Left ventricle myocardium superior (tissue), 1 donor: ENCODE results near the gene MSRB3. TPM values are rescaled to one million over a fixed set of nuclear protein-coding genes. Genes with fewer than 3 reads are reported as not detected.
A peak's percentile ranks its signal among the peaks of the same experiment; 100 is the strongest.

ENCODE experiments used
- ATAC-seq: fragments of 200-7000 bp; cut with Tn5 transposase; one replicate; pipeline ENCODE4 v1.9.1; 2020; ENCODE audit warnings: mild to moderate bottlenecking, moderate library complexity
- DNase-seq: peaks from one replicate; pipeline ENCODE4 v3.0.0-alpha.2; 2020
- intact Hi-C: fragments of 100-400 bp; cut with micrococcal nuclease; formaldehyde crosslinking; loops from one replicate; pipeline ENCODE4 v1.11.0; 2022
- total RNA-seq: library from RNA; stranded (reverse); fragmentation: NEBNext Ultra II Directional; extraction: Animal tissue kit (Norgen Biotek cat#: 25700); gene quantifications from one replicate; pipeline ENCODE4 v1.2.1, GENCODE V29; 2021
- donor health status: DM: no; HTN: yes; CAD: no; lungs with severe emphysema.

MSRB3 gene
- total RNA-seq, 1 donor from 2014 or later = 150 TPM

DNA sequence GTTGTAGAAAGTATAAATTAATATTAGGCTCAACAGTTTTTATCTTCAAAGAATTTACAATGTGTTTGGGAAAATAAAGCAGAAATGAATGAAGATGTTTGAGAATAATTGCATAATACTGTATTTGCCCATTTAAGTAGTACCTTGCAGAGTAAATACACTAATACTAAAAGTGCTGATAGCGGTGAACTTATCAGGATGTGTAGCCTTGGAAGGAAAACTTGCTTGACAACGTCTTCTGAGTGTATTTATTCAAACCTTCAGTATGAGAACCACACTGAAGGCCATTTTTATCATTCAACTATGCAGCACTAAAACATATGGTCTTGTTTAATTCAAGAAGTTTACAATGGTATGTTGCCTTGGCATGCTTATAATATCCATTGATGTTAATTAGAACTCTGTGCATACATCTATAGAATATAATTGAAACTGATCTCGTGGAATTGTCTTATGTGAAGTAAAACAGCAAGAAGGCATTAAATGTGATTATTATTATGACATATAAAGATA lies 41.3 kb downstream of the MSRB3 start:
- intact Hi-C loops = no loop called here
- ATAC-seq = no peak
- no peak for DNase-seq

DNA sequence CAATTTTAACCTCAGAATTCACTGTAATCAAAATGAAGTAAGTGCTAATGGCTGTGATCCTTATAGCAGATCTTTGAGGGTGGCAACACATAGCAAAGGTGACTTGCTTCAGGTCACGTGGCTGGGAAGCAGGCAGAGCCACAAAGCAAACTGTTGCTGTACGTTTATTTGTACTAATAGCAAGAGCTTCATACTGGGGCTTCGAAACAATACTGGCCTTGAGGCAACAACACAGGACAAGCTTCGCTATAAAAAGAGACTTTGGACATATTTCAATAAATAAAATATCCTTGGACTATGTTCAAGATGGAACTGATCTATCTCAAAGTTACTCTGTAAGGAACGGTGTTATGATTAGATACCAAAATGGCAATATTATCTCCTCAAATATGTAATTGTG lies 44.6 kb downstream of the MSRB3 start:
- ATAC-seq (no peak), DNase-seq (no peak)
- intact Hi-C loops = no loop called here

DNA sequence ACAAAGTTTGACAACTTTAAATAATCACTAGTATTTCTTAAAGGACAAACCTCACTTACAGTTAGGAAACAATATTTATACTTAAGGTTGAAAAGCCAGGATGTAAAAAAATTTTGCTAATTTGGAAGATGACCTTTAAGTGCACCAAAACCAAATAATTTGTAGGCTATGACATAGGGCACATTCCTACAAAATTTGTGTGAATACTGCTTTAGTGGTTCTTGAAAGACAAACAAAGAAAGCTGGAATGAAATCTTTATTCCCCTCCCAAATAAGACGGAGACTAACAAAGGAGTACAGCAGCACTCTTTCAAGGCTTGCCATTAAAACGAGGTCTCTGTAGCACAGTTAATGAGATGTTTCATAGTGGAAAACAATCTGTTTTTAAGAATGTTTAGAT lies 45.6 kb downstream of the MSRB3 start:
- no peak for ATAC-seq
- intact Hi-C loops = no loop called here

DNA sequence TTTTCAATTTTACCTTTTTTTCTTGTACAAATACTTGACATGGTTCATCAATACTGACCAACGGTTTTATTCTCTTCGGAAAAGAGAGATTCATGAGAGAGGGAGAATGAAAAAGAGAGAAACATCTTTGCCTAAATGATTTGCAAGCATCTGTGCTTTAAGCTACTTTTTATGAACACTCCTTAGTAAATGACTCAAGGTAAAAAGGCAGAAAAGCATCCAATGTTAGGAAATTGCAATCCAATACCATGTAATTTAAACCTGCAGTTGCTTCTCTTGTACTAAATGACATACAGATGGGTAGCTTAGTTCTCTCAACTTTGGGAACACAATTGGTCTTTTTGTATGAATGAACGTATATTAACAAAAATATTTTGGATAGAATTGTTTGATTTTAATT lies 46.1 kb downstream of the MSRB3 start:
- ATAC-seq = no peak
- intact Hi-C loops = no loop called here
- no peak for DNase-seq

More for the DNA sequence above, 45.6 kb downstream of the MSRB3 start:
- no peak for DNase-seq

DNA sequence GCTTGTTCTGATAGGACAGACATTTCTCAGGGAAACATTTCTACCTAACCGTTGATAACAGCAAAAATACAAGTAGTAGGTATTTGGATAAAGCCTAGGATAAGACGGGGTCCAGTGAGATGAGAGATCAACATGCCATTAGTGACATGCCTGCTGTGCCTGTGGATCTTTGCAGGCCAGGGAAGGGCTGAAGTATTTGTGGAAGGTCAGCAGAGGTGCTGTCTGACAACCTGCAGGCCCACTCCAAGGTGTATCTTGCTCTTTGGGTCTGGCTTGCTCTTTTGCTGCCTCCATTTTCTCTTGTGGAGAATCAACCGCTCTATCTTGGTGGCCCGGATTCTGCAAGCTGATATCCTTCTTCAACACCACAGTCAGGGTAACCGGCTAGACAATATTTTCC lies 46.7 kb downstream of the MSRB3 start:
- DNase-seq (no peak), ATAC-seq (peak; percentile 58)
- intact Hi-C loops = no loop called here

DNA sequence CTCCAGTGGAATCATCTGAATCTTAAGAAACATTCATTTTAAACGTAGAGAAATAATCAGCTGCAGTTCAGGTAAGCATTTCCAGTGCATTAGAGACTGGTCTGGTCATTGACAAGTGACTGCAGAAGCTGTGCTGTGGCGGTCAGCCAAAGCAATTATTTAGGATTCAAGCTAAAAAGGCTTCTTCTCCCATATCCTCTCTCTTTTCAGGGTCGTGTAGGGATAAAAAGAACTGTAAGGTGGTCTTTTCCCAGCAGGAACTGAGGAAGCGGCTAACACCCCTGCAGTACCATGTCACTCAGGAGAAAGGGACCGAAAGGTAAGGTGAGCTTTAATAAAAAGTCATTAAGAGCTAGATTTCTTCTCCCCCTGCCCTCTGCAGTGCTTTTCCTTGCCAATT lies 48.1 kb downstream of the MSRB3 start:
- ATAC-seq (no peak), DNase-seq (no peak)
- intact Hi-C loops = no loop called here

DNA sequence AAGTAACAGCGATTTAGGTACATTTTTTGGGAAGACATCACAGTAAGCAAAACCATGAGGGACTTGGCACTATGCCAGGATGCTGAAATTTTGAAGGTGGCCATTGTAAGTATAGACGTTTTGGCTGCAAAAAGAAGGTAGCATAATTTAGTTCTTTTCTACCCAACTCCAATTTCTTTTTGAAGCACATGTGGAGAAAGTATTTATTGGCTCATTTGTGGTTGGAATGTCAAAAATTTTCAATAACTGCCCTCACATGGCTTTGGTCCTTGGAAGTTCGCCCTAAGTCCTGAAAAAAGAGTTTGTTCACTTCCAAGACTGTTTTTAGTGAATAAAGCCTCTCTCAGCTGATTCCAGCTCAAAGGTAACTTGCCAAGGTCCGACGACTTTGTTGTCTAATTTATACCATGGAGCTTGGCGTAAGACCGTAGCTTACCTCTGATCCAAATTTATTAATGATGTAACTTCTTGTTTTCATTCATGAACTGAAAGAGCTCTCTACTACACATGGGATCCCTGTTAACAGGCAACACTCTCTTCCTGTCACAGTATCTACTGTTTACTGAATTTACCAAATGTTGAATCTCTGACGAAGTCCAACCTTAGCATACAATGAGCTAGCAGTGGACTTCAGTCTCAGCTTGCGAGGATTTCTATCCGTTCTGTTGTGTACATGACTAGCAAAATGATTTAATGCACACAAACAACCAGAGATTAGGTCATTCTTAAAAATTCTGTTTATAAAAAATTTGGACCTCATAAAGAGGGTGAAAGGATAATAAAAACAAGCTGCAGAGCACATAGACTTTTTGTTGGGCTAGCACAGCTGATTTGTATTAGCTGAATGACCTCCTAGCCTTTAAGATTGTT lies 49.0 kb downstream of the MSRB3 start:
- DNase-seq = no peak
- intact Hi-C loops = no loop called here
- ATAC-seq = peak; percentile 75

DNA sequence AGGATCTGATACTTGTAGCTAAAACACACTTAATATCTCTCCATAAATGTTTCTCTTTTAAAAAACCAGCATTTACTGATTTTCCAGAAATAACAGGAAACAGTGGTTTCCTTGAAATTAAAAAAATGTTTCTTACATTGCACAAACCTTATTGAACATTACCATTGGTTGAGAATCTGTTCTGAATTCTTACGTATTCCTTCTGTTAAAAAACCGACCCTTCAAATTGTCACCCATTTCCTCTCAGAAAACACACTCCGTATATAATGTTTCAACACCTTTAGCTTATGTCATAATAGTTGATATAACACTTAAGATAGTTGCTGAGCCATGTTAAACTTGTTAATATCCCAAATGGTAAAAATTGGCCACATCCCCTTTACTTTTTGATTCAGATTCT lies 51.2 kb downstream of the MSRB3 start:
- intact Hi-C loops = no loop called here
- DNase-seq (no peak), ATAC-seq (no peak)

DNA sequence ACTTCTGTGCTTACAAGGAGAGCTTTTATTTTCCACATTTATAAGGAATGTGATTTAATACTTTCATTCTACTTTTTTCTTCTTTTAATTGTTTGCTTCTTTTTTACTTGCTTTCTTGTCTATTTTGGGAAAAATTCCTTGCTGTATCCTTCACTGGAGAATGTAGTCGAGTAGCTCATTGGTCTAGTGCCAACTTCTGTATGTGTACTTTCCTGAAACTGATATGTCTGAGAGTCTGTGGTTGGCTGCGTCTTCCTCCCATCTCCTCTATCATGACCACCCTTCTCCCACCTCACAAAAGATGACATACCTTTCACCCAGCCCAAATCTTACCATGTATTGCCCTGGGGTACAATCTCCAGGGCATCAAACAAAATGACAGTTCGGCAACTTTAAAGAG lies 51.8 kb downstream of the MSRB3 start:
- intact Hi-C loops = no loop called here
- ATAC-seq (no peak), DNase-seq (no peak)

DNA sequence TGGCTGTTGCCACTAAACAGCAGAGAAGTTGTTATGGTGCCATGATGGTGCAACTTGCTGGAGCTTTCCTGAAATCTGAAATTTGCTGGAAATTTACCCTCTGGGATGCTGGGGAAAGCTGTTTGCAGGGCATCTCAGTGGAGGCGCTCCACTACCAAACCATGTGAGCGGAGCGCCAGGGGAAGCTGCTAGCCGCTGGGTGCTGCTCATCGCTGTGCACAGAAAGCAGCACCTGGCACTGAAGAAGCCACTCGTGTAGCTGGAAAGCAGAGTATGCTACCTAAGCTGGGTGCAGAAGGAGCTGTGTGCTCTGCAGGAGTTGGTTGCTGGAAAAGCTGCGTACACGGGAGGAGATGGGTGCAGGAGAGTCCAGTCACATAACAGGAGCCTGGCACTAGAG lies 53.0 kb downstream of the MSRB3 start:
- ATAC-seq (no peak), DNase-seq (no peak)
- intact Hi-C loops = no loop called here

DNA sequence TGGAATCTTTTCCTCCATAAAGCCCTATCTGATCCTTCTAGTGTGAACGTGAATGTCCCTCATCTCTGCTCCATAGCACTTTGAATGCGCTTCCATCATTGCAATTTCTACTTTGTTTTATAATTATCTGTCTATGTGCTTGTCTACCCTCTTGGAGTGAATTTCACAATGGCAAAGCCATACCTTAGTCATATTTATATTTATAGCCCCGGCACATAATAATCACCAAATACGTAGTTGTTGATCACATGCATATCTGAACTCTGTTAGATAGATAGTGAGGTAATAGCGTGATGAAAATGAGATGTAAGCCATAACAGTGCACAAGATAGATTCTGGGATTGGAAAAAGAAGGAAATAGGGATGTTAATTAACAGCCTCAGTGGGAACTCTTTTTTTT lies 55.2 kb downstream of the MSRB3 start:
- intact Hi-C loops = no loop called here
- DNase-seq (no peak), ATAC-seq (no peak)

DNA sequence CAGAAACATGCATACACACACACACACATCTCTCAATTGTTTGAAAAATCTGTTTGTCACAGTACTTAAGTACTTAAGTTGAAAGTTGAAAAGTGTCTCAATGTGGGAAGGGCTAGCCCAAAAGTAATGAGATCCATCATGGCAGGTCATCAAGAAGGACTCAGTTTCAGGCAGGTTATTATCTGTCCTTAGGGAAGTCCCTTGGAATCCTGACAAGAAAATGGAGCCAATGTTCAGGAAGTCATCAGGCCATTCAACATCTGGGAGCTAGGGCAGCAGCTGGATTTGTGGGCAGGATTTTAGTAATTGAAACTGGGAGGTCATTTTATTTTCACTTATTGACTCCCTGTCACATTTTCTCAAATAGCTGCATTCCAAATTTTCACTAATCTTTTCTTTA lies 56.0 kb downstream of the MSRB3 start:
- intact Hi-C loops = no loop called here
- DNase-seq (no peak), ATAC-seq (peak; percentile 84)

DNA sequence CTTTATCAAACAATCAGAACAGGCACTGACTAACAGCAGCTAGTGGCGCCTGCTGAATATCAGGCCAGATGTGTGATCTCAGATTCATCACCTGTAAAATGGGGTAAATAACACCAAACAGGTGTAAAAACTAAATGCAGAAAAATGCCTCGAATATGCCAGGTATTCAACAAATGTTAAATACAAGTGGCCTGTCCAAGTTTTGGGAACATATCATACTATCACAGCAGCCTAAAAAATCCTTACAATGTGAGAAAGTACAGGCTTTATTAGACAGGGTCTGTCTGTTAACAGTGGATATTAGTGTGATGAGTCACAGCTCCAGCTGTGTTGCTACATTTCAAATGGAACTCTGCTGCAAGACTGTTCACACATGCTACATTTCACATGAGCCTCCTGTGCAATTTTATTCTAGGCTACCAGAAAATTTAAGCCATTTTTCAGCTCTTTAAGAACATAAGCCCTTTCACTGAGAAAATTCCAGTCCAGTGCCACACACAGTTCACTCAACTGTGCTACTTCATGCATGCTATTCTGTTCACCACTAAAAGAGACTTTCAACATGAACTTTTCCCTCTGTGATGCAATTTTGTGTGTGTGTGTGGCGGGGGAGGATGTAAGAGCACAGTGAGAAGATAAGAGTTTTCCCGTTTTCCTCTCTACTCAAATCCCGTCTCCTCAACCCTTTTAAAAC lies 56.7 kb downstream of the MSRB3 start:
- intact Hi-C loops = no loop called here
- ATAC-seq (peak; percentile 92), DNase-seq (peak; percentile 33)

DNA sequence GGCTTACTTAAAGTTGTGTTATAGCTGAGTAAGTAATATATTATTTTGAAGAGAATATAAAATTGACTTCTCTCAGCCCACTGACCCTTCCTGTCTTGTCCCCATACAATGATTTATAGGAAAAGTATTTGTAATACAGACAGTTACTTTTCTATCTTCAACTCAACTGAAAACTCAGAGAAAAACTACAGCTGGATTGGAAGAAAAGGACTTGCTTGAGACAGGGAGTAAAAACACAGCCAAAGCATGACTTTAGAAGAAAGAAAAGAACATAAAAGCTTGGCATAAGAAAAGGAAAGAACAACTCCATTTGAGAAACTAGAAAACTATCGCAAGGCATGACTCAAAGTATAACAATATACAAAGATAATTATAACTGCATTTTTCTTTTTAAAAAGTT lies 57.5 kb downstream of the MSRB3 start:
- intact Hi-C loops = no loop called here
- ATAC-seq = peak; percentile 22
- DNase-seq = no peak

DNA sequence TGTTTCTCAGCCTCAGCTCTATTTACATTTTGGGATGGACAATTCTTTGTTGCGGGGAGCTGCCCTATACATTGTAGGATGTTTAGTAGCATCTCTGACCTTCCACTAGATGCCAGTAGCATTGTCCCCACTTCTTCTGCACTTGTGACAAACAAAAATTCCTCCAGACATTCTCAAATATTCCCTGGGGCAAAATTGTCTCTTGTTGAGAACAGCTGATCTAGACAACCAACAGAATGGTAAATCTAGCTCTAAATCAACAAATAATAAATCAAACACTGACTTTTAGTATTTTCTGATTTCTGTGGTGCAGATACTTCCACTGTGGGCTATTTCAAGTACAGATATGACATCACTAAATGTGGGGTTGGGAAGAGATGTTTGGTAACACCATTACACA lies 60.7 kb downstream of the MSRB3 start:
- ATAC-seq = no peak
- intact Hi-C loops = no loop called here
- DNase-seq = no peak

DNA sequence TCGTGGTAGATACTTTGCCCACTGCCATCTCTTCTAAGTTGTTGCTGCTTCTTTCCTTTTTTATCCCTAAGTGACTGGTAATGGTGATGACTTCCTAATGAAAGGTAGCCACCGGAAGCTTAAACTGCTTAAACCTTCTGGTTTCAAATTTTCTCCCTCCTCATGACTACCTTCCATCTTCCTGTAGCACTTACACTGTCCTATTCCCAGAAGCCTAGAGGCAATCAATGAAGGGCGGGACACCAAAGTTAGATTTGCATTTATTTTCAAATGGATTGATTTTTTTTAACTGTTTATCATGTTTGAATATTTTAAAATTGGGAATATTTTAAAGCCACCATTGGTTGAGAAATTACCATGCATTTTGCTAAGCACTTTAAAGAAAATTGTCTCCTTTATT lies 64.7 kb downstream of the MSRB3 start:
- ATAC-seq (no peak), DNase-seq (no peak)
- intact Hi-C loops = no loop called here

DNA sequence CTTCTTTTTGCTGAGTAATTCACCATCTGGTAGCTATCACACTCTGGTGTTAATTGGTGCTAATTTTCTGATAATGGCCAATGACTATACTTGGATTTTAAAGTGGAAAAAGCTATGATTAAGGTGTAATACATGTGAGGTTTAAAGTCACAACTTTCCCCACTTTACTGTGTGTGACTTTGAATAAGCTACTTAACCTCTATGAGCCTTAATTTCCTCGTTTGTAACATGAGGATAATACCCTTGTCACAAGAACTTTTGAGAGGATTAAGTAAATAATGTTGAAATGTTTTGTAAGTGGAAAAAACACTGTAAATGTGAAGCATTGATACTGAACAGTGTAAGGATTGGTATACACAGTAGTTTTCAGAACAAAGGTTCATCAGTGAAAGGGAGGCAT lies 65.3 kb downstream of the MSRB3 start:
- ATAC-seq (no peak), DNase-seq (no peak)
- intact Hi-C loops = no loop called here

DNA sequence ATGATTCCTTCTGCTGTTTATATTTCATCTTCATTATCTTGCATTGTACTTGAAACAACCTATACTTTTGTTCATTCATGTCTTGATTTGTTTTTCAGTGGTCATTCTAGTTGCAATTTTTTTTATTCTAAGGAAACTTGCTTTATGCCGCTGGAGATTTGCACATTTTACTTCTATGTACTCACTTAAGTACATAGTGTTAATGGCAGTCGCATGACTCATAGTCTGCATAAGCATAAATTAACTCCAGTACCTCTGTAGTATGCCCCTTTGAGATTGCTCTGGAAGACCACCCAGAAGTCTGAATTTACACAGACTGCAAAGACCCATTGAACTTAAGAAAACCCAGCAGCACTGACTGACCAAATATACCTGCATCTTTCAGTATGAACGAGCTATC lies 77.0 kb downstream of the MSRB3 start:
- intact Hi-C loops = no loop called here
- ATAC-seq = no peak
- no peak for DNase-seq

DNA sequence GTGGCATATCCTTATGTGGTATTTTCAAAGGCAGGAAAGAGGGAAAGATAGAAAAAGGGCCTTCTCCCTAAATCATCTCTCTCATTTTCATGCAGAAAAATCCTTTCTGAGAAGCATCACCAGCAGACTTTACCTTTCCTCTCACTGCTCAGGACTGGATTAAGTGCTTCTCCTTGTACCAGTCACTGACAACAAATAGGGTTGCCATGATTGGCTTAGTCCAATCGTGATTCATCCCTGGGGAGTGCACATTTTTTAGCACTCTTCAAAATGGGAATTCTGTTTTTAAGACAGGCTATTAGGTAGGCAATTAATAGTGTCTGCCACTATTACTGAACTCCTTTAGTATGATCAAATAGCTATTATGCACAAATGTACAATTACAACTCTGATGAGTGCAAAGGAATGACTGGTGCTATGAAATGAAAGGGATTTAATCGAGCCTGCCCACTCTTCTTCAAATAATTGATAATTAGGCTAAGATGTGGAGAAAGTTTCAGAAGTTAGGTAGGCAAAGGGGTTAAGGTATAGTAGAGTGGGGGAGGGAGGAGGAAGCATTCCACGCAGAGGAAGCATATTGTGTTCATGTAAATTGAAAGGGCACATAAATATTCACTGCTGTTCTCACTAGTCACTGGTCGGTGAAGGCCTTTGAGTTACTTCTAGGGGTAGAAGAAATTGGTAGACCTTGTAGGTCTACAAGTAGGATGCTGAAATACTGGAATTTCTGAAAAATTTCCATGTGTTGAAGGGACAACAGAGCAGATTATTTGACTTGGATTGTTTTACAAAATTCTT lies 84.0 kb downstream of the MSRB3 start:
- ATAC-seq (no peak), DNase-seq (no peak)
- intact Hi-C loops = no loop called here

DNA sequence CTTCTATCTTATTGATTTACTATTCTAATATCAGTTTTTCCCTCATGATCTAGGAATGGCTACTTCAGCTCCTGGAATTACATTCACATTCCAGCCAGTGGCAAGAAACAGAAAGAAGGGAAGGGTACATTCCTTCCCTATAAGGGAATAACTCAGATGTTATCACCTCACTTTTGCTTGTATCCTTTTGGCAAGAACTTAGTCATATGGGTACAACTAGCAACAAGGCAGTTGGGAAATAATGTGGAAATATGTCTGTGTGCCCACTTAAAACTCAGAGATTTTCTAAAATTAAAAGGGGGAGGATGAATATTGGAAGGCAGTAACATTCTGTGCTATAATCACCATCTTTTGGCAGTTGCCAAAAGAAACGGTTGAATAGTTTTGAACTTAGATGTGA lies 85.6 kb downstream of the MSRB3 start:
- DNase-seq (no peak), ATAC-seq (no peak)
- intact Hi-C loops = no loop called here
